Measurements from ENCODE around the gene GJD3. TPM values are rescaled to one million over a fixed set of nuclear protein-coding genes. Genes with fewer than 3 reads are reported as not detected.
A peak's percentile ranks its signal among the peaks of the same experiment; 100 is the strongest.

GJD3 gene
- total RNA-seq, 1 donor from 2014 or later: 0.44 TPM

- H3K9me3 Mint-ChIP-seq: no peaks in the 10 kb centered on the region
- peak overlapping the region; percentile 95 for H3K4me3 Mint-ChIP-seq
- H3K36me3 Mint-ChIP-seq (ENCODE audit: low read depth): no peaks in the 10 kb centered on the region
- intact Hi-C loops (cut with micrococcal nuclease): loop anchor here (1.0 to 5.0 kb wide), 6 partner anchors 8 to 195 kb away; partner anchors contain the start of gene CDC6
- H3K27me3 Mint-ChIP-seq (ENCODE audit: insufficient read depth): peaks cover 3% of the 10 kb centered on the region
- peak overlapping the region; percentile 92 for H3K27ac Mint-ChIP-seq
- H3K4me1 Mint-ChIP-seq (ENCODE audit: low read depth): peaks cover 91% of the 10 kb centered on the region
- DNase-seq (ENCODE audit: low spot score): peak; percentile 87
Measured at GRCh38 chr17:40317880-40318829, 46.4 kb downstream of the GJD3 start.

- Mint-ChIP-seq H3K27ac (peak overlapping the region; percentile 88), H3K36me3 (ENCODE audit: low read depth) (no peaks in the 10 kb centered on the region), H3K27me3 (ENCODE audit: insufficient read depth) (peaks cover 3% of the 10 kb centered on the region), H3K9me3 (no peaks in the 10 kb centered on the region), H3K4me1 (ENCODE audit: low read depth) (peaks cover 84% of the 10 kb centered on the region), H3K4me3 (peak overlapping the region; percentile 95)
- peak; percentile 22 for DNase-seq (ENCODE audit: low spot score)
- intact Hi-C loops (cut with micrococcal nuclease): loop anchor here (5.0 kb wide), 2 partner anchors 40 to 110 kb away; no protein-coding TSS in a partner anchor
Measured at GRCh38 chr17:40317345-40317873, 47.1 kb downstream of the GJD3 start.

GRCh38 chr17:40316571-40317344 lies 47.8 kb downstream of the GJD3 start:
- H3K4me3 Mint-ChIP-seq: no peak overlapping the region
- H3K27ac Mint-ChIP-seq: peak overlapping the region; percentile 88
- H3K27me3 Mint-ChIP-seq (ENCODE audit: insufficient read depth): peaks cover 3% of the 10 kb centered on the region
- no peaks in the 10 kb centered on the region for H3K9me3 Mint-ChIP-seq
- no peak for DNase-seq (ENCODE audit: low spot score)
- H3K36me3 Mint-ChIP-seq (ENCODE audit: low read depth): no peaks in the 10 kb centered on the region
- intact Hi-C loops (cut with micrococcal nuclease): loop anchor here (5.0 kb wide), 2 partner anchors 41 to 111 kb away; no protein-coding TSS in a partner anchor
- H3K4me1 Mint-ChIP-seq (ENCODE audit: low read depth): peaks cover 77% of the 10 kb centered on the region

GRCh38 chr17:40315678-40316570 lies 48.6 kb downstream of the GJD3 start:
- Mint-ChIP-seq H3K36me3 (ENCODE audit: low read depth) (no peaks in the 10 kb centered on the region), H3K27me3 (ENCODE audit: insufficient read depth) (peaks cover 3% of the 10 kb centered on the region), H3K27ac (peak overlapping the region; percentile 61), H3K9me3 (no peaks in the 10 kb centered on the region), H3K4me1 (ENCODE audit: low read depth) (peaks cover 69% of the 10 kb centered on the region), H3K4me3 (no peak overlapping the region)
- DNase-seq (ENCODE audit: low spot score): no peak
- intact Hi-C loops (cut with micrococcal nuclease): loop anchor here (5.0 kb wide), 2 partner anchors 41 to 111 kb away; no protein-coding TSS in a partner anchor

- H3K9me3 Mint-ChIP-seq: no peaks in the 10 kb centered on the region
- no peak for DNase-seq (ENCODE audit: low spot score)
- peaks cover 62% of the 10 kb centered on the region for H3K4me1 Mint-ChIP-seq (ENCODE audit: low read depth)
- H3K27me3 Mint-ChIP-seq (ENCODE audit: insufficient read depth): peaks cover 3% of the 10 kb centered on the region
- intact Hi-C loops (cut with micrococcal nuclease): loop anchor here (5.0 kb wide), 2 partner anchors 42 to 112 kb away; no protein-coding TSS in a partner anchor
- H3K27ac Mint-ChIP-seq: no peak overlapping the region
- no peaks in the 10 kb centered on the region for H3K36me3 Mint-ChIP-seq (ENCODE audit: low read depth)
- no peak overlapping the region for H3K4me3 Mint-ChIP-seq
Measured at GRCh38 chr17:40315206-40315605, 49.3 kb downstream of the GJD3 start.

- Mint-ChIP-seq H3K9me3 (no peaks in the 10 kb centered on the region), H3K27ac (peak overlapping the region; percentile 4), H3K27me3 (ENCODE audit: insufficient read depth) (peaks cover 3% of the 10 kb centered on the region), H3K4me1 (ENCODE audit: low read depth) (peaks cover 56% of the 10 kb centered on the region), H3K36me3 (ENCODE audit: low read depth) (no peaks in the 10 kb centered on the region), H3K4me3 (no peak overlapping the region)
- no peak for DNase-seq (ENCODE audit: low spot score)
- intact Hi-C loops (cut with micrococcal nuclease): no loop called here
Measured at GRCh38 chr17:40314584-40314956, 50.0 kb downstream of the GJD3 start.

- intact Hi-C loops (cut with micrococcal nuclease): no loop called here
- no peaks in the 10 kb centered on the region for H3K9me3 Mint-ChIP-seq
- no peak overlapping the region for H3K4me3 Mint-ChIP-seq
- H3K27me3 Mint-ChIP-seq (ENCODE audit: insufficient read depth): peaks cover 3% of the 10 kb centered on the region
- no peak for DNase-seq (ENCODE audit: low spot score)
- peaks cover 49% of the 10 kb centered on the region for H3K4me1 Mint-ChIP-seq (ENCODE audit: low read depth)
- H3K27ac Mint-ChIP-seq: peak overlapping the region; percentile 4
- no peaks in the 10 kb centered on the region for H3K36me3 Mint-ChIP-seq (ENCODE audit: low read depth)
Measured at GRCh38 chr17:40313668-40314583, 50.6 kb downstream of the GJD3 start.

Other genes starting within 250 kb of the GJD3 start
- gene MSL1, start 242.8 kb downstream of the GJD3 start, total RNA-seq: 87.6 and 88.2 TPM in 2 replicates
- gene CASC3, start 224.2 kb downstream of the GJD3 start, total RNA-seq: 117 TPM in 2 replicates
- 11.8 and 13.0 TPM in 2 replicates for gene RAPGEFL1, start 187.3 kb downstream of the GJD3 start, total RNA-seq
- gene WIPF2, start 145.4 kb downstream of the GJD3 start, total RNA-seq: 25.8 and 27.6 TPM in 2 replicates
- 130 and 135 TPM in 2 replicates for gene CDC6, start 76.9 kb downstream of the GJD3 start, total RNA-seq
- 19.3 and 19.9 TPM in 2 replicates for gene RARA, start 55.6 kb downstream of the GJD3 start, total RNA-seq
- 161 and 174 TPM in 2 replicates for gene TOP2A, start 53.2 kb upstream of the GJD3 start, total RNA-seq
- gene IGFBP4, start 78.7 kb upstream of the GJD3 start, total RNA-seq: 83.9 and 84.3 TPM in 2 replicates
- 14.5 and 15.5 TPM in 2 replicates for gene TNS4, start 136.9 kb upstream of the GJD3 start, total RNA-seq
- gene CCR7, start 200.7 kb upstream of the GJD3 start, total RNA-seq: 165 and 166 TPM in 2 replicates